GM18858 (cell line): ENCODE measurements around the gene ESPNL.
"Not testable (repeated sequence)": the region's sequence is repeated elsewhere in the genome, so short reads cannot be mapped to it uniquely, and the experiment has no call there.

Source experiments
- ATAC-seq: cut with Tn5 transposase; IDR thresholded peaks from one replicate; pipeline ENCODE4 v1.9.1; 2021; ENCODE audit not compliant: unreplicated experiment

Gene ESPNL

DNA sequence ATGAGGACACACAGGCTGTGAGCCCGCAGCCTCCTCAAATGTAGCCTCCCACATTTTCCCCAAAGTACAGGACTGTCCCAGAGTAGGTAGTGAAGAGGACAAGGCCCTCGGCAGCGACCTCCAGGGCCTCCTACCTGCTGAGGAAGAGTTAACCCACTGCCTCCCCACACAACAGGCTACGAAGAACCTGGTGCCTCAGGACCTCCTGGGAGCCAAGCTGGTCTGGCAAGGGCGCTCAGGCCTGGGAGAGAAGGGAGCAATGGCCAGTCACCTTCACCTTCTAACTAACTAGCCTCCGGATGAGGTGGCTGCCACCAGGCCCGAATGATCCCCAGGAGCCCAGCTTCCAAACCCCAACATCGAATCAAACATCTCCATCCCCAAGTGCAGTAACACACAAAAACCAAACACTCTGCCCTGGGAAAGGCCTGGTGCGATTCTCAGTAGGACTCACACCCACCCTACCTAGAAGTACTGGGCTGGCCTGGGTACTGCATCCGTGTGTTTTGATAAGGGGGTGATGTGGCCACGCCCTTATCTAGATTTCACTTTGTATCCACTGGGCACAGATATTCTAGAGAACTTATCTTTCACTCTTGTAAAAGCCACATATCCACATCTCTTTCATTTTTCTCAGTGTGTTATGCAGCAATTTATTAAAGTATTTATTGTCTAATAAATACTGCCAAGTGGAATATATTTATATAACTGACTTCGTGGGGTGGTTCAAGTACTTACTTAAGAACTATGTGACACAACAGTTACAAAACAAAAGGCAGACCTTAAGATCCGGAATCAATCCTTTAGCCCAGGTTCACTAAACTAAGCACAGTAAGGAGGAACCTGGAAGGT lies 68.3 kb downstream of the ESPNL start:
- no peak for ATAC-seq

GRCh38 chr2:238169048-238169707 lies 69.0 kb downstream of the ESPNL start:
- no peak for ATAC-seq

GRCh38 chr2:238169708-238170251 lies 69.6 kb downstream of the ESPNL start:
- ATAC-seq: no peak

GRCh38 chr2:238170386-238171071 lies 70.4 kb downstream of the ESPNL start:
- ATAC-seq: no peak

DNA sequence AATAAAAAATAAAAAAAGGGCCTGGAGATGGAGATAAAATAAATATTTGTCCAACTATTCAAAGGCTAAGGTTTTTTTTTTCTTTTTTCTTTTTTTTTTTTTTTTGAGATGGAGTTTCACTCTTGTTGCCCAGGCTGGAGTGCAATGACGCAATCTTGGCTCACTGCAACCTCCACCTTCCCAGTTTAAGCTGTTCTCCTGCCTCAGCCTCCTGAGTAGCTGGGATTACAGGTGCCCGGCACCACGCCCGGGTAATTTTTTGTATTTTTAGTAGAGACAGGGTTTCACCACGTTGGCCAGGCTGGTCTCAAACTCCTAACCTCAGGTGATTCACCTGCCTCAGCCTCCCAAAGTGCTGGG lies 70.9 kb downstream of the ESPNL start:
- ATAC-seq: not testable (repeated sequence)

GRCh38 chr2:238171575-238172187 lies 71.5 kb downstream of the ESPNL start:
- no peak for ATAC-seq

DNA sequence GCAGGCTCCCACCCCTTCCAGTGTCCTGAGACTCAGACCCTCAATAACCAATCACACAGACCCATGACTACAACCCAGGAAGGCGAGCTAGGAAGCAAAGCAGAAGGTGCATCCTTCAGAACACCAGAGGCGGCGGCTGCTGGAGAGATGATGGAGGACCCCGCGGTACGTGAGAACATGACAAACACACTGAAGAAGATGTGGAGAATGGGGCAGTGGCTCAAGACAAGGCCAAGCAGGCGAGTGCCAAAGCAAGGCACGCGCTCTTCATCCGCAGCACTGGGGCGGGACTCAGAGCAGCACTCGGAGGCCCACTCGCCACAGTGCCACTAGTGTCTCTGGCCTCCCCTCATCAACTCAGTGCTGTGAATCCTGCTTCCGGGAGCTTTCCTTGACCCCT lies 72.3 kb downstream of the ESPNL start:
- no peak for ATAC-seq

DNA sequence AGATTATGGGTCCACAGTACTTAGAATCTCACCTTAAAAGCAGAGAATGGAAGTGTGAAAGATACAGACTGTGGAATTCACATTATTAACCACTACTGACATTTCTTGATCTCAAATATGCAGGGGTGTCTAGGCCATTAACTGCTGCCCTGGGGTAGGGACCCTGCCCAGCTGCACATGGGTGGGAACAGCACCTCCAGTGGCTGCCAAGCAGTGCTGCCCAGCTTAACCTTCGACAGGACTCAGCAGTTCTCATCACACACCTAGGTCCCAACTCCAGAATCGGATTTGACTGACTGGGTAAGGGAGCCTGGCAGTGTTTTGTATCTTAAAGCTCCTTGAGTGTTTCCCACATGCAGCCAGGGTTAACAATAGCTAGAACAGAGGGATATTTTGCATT lies 73.6 kb downstream of the ESPNL start:
- ATAC-seq: no peak

DNA sequence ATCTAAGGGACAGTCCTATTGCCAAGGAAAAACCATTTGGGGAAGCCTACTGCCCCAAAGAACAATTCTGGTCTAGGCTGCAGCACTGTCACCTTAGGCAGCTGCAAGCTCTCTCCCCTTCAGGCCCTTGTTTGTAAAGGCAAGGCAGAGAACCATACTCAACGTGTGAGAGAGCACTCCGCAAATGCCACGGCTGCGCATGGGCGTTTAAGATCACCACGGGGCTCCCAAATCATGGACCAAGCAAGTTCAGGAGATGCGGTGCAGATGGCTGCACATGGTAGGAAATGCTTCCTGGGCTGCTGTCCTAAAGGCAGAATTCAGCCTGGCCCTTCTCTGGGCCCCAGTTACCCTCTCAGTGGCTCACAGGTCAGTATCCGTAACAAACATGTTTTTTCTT lies 74.2 kb downstream of the ESPNL start:
- no peak for ATAC-seq

DNA sequence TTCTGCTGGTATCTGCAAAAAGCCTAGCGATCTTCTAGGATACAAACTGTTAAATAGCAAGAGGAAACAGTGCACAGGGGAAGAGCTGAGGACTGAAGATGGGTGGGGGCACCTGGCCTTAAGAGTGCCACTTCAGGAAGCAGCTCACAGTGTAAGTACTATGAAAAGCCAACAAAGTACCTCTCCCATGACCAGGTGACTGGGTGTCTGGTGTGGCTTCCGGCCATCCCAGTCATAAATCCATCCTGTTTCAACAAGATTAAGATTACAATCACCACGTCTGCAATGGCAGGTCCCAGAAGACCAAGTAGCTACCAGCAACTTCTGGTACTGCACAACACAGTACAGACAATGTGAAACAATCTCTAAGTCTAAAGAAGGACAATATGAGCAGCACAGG lies 74.6 kb downstream of the ESPNL start:
- no peak for ATAC-seq

GRCh38 chr2:238176613-238177012 lies 76.5 kb downstream of the ESPNL start:
- ATAC-seq: no peak

- no peak for ATAC-seq
These were observed 80.4 kb downstream of the ESPNL start for GRCh38 chr2:238180554-238180953.

GRCh38 chr2:238182362-238182761 lies 82.2 kb downstream of the ESPNL start:
- no peak for ATAC-seq
